ENCODE results near the gene MET. TPM values are rescaled to one million over a fixed set of nuclear protein-coding genes. Genes with fewer than 3 reads are reported as not detected.
A peak's percentile ranks its signal among the peaks of the same experiment; 100 is the strongest.

Gene MET
- total RNA-seq, 6 experiments from 2014 or later, result 101 to 149 (median 129) TPM

DNA sequence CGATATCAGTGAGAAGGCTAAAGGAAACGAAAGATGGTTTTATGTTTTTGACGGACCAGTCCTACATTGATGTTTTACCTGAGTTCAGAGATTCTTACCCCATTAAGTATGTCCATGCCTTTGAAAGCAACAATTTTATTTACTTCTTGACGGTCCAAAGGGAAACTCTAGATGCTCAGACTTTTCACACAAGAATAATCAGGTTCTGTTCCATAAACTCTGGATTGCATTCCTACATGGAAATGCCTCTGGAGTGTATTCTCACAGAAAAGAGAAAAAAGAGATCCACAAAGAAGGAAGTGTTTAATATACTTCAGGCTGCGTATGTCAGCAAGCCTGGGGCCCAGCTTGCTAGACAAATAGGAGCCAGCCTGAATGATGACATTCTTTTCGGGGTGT lies 27.7 kb downstream of the MET start:
- no peaks in the 10 kb centered on the region for H3K27me3 Mint-ChIP-seq (ENCODE audit: insufficient read depth)
- DNase-seq, result no peak
- peaks cover 67% of the 10 kb centered on the region for H3K4me1 Mint-ChIP-seq (ENCODE audit: low read depth)
- no peaks in the 10 kb centered on the region for H3K9me3 Mint-ChIP-seq
- no peak overlapping the region for H3K4me3 Mint-ChIP-seq
- peaks cover 88% of the 10 kb centered on the region for H3K36me3 Mint-ChIP-seq (ENCODE audit: low read depth)
- H3K27ac Mint-ChIP-seq, result no peak overlapping the region
- TF ChIP-seq, protein P1, sequence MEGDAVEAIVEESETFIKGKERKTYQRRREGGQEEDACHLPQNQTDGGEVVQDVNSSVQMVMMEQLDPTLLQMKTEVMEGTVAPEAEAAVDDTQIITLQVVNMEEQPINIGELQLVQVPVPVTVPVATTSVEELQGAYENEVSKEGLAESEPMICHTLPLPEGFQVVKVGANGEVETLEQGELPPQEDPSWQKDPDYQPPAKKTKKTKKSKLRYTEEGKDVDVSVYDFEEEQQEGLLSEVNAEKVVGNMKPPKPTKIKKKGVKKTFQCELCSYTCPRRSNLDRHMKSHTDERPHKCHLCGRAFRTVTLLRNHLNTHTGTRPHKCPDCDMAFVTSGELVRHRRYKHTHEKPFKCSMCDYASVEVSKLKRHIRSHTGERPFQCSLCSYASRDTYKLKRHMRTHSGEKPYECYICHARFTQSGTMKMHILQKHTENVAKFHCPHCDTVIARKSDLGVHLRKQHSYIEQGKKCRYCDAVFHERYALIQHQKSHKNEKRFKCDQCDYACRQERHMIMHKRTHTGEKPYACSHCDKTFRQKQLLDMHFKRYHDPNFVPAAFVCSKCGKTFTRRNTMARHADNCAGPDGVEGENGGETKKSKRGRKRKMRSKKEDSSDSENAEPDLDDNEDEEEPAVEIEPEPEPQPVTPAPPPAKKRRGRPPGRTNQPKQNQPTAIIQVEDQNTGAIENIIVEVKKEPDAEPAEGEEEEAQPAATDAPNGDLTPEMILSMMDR (IDR thresholded peaks at IDR 0.05), result no peak

GRCh38 chr7:116702046-116702785 lies 30.2 kb downstream of the MET start:
- DNase-seq, result no peak

DNA sequence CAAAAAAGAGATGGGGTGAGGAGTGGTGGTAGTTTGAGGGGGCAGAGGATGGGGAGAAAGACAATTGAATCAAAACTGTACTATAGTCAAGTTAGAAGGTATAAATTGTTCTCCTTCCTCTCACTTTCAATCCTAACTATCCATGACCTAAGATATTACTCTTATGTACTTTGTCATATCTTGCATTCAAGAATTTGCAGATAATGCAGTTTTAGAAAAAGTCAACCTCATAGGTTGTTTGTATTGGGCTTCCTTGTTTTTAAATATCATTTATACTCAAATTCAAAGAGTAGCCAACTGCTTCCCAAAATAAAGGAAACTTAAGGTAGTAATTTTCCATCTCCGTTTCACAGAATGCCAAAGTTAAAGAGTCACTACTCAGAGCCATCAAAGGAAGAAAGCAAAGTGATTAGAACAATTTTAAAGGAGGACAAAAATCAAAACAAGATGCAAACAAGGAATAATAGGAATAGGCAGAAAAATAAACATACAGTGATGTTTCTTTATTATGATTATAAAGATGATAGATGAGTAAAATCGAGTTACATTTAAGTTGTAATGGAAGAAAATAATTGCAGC lies 32.7 kb downstream of the MET start:
- peaks cover 56% of the 10 kb centered on the region for H3K36me3 Mint-ChIP-seq (ENCODE audit: low read depth)

More at GRCh38 chr7:116702046-116702785, 30.2 kb downstream of the MET start:
- H3K27ac Mint-ChIP-seq, result peak overlapping the region; percentile 15; the same call in 1 of the 2 replicates
- H3K4me3 Mint-ChIP-seq, result no peak overlapping the region
- H3K36me3 Mint-ChIP-seq (ENCODE audit: low read depth), result peaks cover 74% of the 10 kb centered on the region
- H3K4me1 Mint-ChIP-seq (ENCODE audit: low read depth), result peaks cover 79% of the 10 kb centered on the region
- no peaks in the 10 kb centered on the region for H3K9me3 Mint-ChIP-seq
- no peaks in the 10 kb centered on the region for H3K27me3 Mint-ChIP-seq (ENCODE audit: insufficient read depth)
- TF ChIP-seq, protein P1 (IDR thresholded peaks at IDR 0.05), result no peak

GRCh38 chr7:116705419-116705818 lies 33.4 kb downstream of the MET start:
- Mint-ChIP-seq H3K27ac (no peak overlapping the region), H3K9me3 (no peaks in the 10 kb centered on the region), H3K4me3 (no peak overlapping the region), H3K4me1 (ENCODE audit: low read depth) (peaks cover 96% of the 10 kb centered on the region), H3K36me3 (ENCODE audit: low read depth) (peaks cover 60% of the 10 kb centered on the region), H3K27me3 (ENCODE audit: insufficient read depth) (no peaks in the 10 kb centered on the region)
- TF ChIP-seq, protein P1 (IDR thresholded peaks at IDR 0.05), result no peak
- DNase-seq, result no peak

More for the DNA sequence above, 32.7 kb downstream of the MET start:
- TF ChIP-seq, protein P1 (IDR thresholded peaks at IDR 0.05), result no peak
- Mint-ChIP-seq H3K4me1 (ENCODE audit: low read depth) (peaks cover 89% of the 10 kb centered on the region), H3K27me3 (ENCODE audit: insufficient read depth) (no peaks in the 10 kb centered on the region), H3K9me3 (no peaks in the 10 kb centered on the region), H3K27ac (peak overlapping the region; percentile 27), H3K4me3 (peak overlapping the region; percentile 15)
- DNase-seq, result no peak

GRCh38 chr7:116706668-116707126 lies 34.7 kb downstream of the MET start:
- Mint-ChIP-seq H3K36me3 (ENCODE audit: low read depth) (peaks cover 56% of the 10 kb centered on the region), H3K27ac (peak overlapping the region; percentile 76), H3K4me1 (ENCODE audit: low read depth) (peaks cover 100% of the 10 kb centered on the region), H3K27me3 (ENCODE audit: insufficient read depth) (no peaks in the 10 kb centered on the region), H3K4me3 (peak overlapping the region; percentile 72), H3K9me3 (0 out of 2 replicates have a peak, but pooled peaks cover under 1% of the 10 kb centered on the region)
- TF ChIP-seq, protein P1 (IDR thresholded peaks at IDR 0.05), result no peak
- peak; percentile 58 for DNase-seq

Measured in HFFc6 (cell line).